LNCaP clone FGC (cell line): ENCODE results near the gene HS3ST4.

ENCODE experiments used
- DNase-seq: peaks from one replicate; pipeline ENCODE4 v3.0.0-alpha.2; 2011; ENCODE audit warnings: low read depth
- H3K4me3 ChIP-seq: 2 replicates; pipeline ENCODE4 v1.5.1; 2011; ENCODE audit warnings: mild to moderate bottlenecking, low read depth, low read length, control low read depth
- CTCF ChIP-seq: IDR thresholded peaks from 2 replicates; pipeline ENCODE4 v1.5.1; 2012; ENCODE audit warnings: mild to moderate bottlenecking; ENCODE audit not compliant: control insufficient read depth, insufficient read depth; ENCODE audit errors: extremely low read depth

The HS3ST4 gene

GRCh38 chr16:25726430-25727098, 34.8 kb downstream of the HS3ST4 start:
- no peak overlapping the region for H3K4me3 ChIP-seq
- DNase-seq: no peak
- no peak for TF ChIP-seq CTCF

- DNase-seq: no peak
- no peak overlapping the region for H3K4me3 ChIP-seq
- TF ChIP-seq CTCF: no peak
Observed at GRCh38 chr16:25729188-25729915, 37.6 kb downstream of the HS3ST4 start.

- no peak for TF ChIP-seq CTCF
- H3K4me3 ChIP-seq: no peak overlapping the region
- DNase-seq: no peak
Observed at GRCh38 chr16:25730396-25730795, 38.6 kb downstream of the HS3ST4 start.

GRCh38 chr16:25734430-25735385, 42.9 kb downstream of the HS3ST4 start:
- H3K4me3 ChIP-seq: no peak overlapping the region
- no peak for TF ChIP-seq CTCF
- no peak for DNase-seq

- H3K4me3 ChIP-seq: no peak overlapping the region
- DNase-seq: no peak
- no peak for TF ChIP-seq CTCF
Observed at GRCh38 chr16:25735645-25736044, 43.9 kb downstream of the HS3ST4 start.

- TF ChIP-seq CTCF: no peak
- DNase-seq: no peak
- no peak overlapping the region for H3K4me3 ChIP-seq
Observed at GRCh38 chr16:25747160-25747758, 55.5 kb downstream of the HS3ST4 start.
